ENCODE data around the gene SCGB1D2. TPM values are rescaled to one million over a fixed set of nuclear protein-coding genes. Genes with fewer than 3 reads are reported as not detected.

The SCGB1D2 gene
- polyA plus RNA-seq, 1 experiment: not detected

- peak; percentile 30 for TF ChIP-seq CTCF (IDR thresholded peaks at IDR 0.05; ENCODE audit: insufficient read depth, low read depth, low read length)
- CTCF ChIA-PET: interaction anchor here (0.9 to 1.3 kb wide), 2 partner anchors 11 to 94 kb away, joined by 3 to 7 read pairs; no protein-coding TSS in a partner anchor
- DNase-seq (ENCODE audit: low read depth): no peak
- no peak overlapping the region for H3K4me3 ChIP-seq (ENCODE audit: low read depth, low read length)
- POLR2A ChIA-PET: no interaction called here
- no peaks in the 10 kb centered on the region for H3K36me3 ChIP-seq (ENCODE audit: control insufficient read depth, insufficient read depth, low read length)
- H3K27me3 ChIP-seq (ENCODE audit: control insufficient read depth, insufficient read depth, low read length): peaks cover 3% of the 10 kb centered on the region
Observed at GRCh38 chr11:62217191-62217748, 24.8 kb upstream of the SCGB1D2 start.

- ChIA-PET POLR2A (no interaction called here), CTCF (no interaction called here)
- no peak for TF ChIP-seq CTCF (IDR thresholded peaks at IDR 0.05; ENCODE audit: insufficient read depth, low read depth, low read length)
- H3K36me3 ChIP-seq (ENCODE audit: control insufficient read depth, insufficient read depth, low read length): no peaks in the 10 kb centered on the region
- no peaks in the 10 kb centered on the region; the same call in 1 of the 2 replicates for H3K27me3 ChIP-seq (ENCODE audit: control insufficient read depth, insufficient read depth, low read length)
- H3K4me3 ChIP-seq (ENCODE audit: low read depth, low read length): no peak overlapping the region
- DNase-seq (ENCODE audit: low read depth): no peak
Observed at GRCh38 chr11:62221498-62221897, 20.5 kb upstream of the SCGB1D2 start.

GRCh38 chr11:62223095-62223494 lies 18.9 kb upstream of the SCGB1D2 start:
- no peak for TF ChIP-seq CTCF (IDR thresholded peaks at IDR 0.05; ENCODE audit: insufficient read depth, low read depth, low read length)

GRCh38 chr11:62233730-62234129 lies 8.3 kb upstream of the SCGB1D2 start:
- Histone ChIP-seq H3K27me3 (ENCODE audit: control insufficient read depth, insufficient read depth, low read length) (peaks cover 2% of the 10 kb centered on the region; the same call in 1 of the 2 replicates), H3K36me3 (ENCODE audit: control insufficient read depth, insufficient read depth, low read length) (no peaks in the 10 kb centered on the region), H3K4me3 (ENCODE audit: low read depth, low read length) (no peak overlapping the region)
- CTCF ChIA-PET: no interaction called here
- DNase-seq (ENCODE audit: low read depth): no peak
- TF ChIP-seq CTCF (IDR thresholded peaks at IDR 0.05; ENCODE audit: insufficient read depth, low read depth, low read length): no peak
- POLR2A ChIA-PET: no interaction called here

More at GRCh38 chr11:62223095-62223494, 18.9 kb upstream of the SCGB1D2 start:
- ChIA-PET CTCF (interaction anchor here (1.2 to 1.3 kb wide), 2 partner anchors 15 to 87 kb away, joined by 3 to 4 read pairs; partner anchors contain the start of gene SCGB2A1), POLR2A (no interaction called here)
- no peaks in the 10 kb centered on the region for H3K27me3 ChIP-seq (ENCODE audit: control insufficient read depth, insufficient read depth, low read length)
- DNase-seq (ENCODE audit: low read depth): no peak
- no peak overlapping the region for H3K4me3 ChIP-seq (ENCODE audit: low read depth, low read length)
- H3K36me3 ChIP-seq (ENCODE audit: control insufficient read depth, insufficient read depth, low read length): no peaks in the 10 kb centered on the region

GRCh38 chr11:62236187-62236586 lies 5.9 kb upstream of the SCGB1D2 start:
- no peaks in the 10 kb centered on the region for H3K36me3 ChIP-seq (ENCODE audit: control insufficient read depth, insufficient read depth, low read length)
- ChIA-PET POLR2A (no interaction called here), CTCF (interaction anchor here (1.5 kb wide), 1 partner anchor 75 kb away, joined by 3 read pairs; no protein-coding TSS in a partner anchor)
- TF ChIP-seq CTCF (IDR thresholded peaks at IDR 0.05; ENCODE audit: insufficient read depth, low read depth, low read length): no peak
- no peak for DNase-seq (ENCODE audit: low read depth)
- no peak overlapping the region for H3K4me3 ChIP-seq (ENCODE audit: low read depth, low read length)
- H3K27me3 ChIP-seq (ENCODE audit: control insufficient read depth, insufficient read depth, low read length): no peaks in the 10 kb centered on the region; the same call in none of the 2 replicates
